HCEC 1CT (cell line): ENCODE results near the gene PDP2.

Experiments
- DNase-seq: peaks from one replicate; pipeline ENCODE4 v3.0.0-alpha.2; 2017

The PDP2 gene, protein sequence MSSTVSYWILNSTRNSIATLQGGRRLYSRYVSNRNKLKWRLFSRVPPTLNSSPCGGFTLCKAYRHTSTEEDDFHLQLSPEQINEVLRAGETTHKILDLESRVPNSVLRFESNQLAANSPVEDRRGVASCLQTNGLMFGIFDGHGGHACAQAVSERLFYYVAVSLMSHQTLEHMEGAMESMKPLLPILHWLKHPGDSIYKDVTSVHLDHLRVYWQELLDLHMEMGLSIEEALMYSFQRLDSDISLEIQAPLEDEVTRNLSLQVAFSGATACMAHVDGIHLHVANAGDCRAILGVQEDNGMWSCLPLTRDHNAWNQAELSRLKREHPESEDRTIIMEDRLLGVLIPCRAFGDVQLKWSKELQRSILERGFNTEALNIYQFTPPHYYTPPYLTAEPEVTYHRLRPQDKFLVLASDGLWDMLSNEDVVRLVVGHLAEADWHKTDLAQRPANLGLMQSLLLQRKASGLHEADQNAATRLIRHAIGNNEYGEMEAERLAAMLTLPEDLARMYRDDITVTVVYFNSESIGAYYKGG

DNA sequence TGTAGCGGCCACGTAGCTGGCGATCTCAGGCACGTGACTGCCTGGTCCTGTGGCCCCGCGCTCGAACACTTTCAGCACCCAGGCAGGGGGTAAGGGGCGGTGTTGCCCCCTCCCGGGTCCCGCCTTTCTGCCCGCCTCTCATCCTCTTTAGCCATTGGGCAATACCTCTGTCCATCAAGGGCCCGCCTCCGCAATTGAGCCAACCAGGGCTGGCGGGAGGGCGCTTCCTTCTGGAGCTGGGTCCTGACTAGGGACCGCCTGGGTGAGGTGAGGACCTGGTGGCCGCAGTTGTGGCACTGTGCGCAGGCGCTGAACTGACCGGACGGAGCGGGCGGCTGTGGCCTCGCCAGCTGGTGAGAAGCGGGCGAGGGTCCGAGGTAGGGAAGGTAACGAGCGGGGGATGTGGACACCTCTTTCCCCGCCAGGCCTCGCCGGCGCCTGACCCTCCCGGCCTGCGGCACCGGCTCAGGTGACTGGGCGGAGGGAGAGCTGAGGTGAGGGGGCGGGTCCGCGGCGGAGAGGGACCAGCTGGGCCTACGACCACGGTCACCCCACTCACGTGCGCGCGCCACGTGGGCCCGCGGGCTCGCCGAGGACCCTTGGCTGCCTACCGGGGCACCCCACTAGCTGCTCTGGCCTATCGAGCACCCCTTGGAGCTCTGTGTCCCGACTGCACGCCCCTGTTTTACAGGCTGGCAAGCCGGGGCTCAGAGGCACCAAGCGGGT, at the start of gene PDP2:
PDP2 (plus strand) TSS at position 228 of the 726 bp plus-strand sequence. CDS start 3,770 bp downstream, outside the sequence.
- DNase-seq = peak; percentile 88

DNA sequence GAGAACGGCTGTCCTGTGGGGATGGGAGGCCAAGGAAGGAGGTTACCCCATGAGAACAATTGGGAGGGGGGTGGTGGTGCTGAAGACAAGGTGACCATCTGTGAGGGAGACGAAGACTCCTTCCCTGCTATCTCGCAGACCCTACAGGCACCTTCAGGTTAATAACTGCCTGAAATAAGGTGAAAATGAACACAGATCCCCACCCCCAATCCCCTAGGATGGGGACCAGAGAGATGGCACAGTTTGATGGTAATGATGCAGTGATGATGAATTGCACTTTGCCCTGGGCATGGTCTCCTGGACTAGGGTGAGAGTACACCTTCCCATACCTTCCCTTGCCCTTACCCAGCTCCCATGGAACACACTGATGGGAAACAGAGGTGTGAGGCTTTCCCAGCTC, 48.1 kb upstream of the PDP2 start:
- DNase-seq = no peak

DNA sequence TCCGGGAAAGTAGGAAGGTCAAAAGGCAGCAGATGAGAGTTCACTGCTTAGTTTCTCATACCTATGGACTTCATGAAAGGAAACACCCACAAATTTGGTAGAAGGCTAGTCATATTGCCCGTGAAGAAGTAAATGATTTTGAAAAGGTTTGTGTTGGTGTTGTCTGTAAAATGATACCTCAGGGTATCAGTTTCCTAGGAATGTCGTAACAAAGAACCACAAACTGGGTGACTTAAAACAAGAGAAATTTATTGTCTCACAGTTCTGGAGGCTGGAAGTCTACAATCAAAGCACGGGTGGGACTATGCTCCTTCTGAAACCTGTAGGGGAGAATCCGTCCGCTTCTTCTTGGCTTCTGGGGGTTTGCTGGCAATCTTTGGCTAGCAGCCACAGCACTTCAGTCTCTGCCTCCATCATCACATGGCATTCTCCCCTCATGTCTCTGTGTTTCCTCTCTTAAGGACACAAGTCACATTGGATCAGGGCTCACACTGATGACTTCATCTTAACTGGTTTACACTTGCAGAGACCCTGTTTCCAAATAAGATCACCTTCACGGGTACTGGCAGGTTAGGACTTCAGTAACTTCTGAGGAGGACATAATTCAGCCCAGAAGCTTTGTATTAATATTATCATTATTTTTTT, 47.5 kb upstream of the PDP2 start:
- peak; percentile 36 for DNase-seq

DNA sequence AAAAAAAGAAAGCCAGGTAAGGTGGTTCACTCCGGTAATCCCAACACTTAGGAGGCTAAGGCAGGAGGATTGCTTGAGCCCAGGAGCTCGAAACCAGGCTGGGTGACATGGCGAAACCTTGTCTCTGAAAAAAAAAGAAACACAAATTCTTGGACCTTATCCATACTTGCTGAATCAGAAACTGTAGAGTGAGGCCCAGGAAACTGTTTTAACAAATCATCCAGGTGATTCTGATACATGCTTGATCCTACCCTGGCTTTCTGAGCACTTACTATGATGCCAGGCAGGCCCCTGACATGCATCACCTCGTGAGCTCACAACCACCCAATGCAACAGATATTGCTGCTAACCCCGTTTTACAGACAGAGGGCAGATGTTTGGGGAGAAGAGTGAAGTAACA, 45.6 kb upstream of the PDP2 start:
- DNase-seq = no peak

DNA sequence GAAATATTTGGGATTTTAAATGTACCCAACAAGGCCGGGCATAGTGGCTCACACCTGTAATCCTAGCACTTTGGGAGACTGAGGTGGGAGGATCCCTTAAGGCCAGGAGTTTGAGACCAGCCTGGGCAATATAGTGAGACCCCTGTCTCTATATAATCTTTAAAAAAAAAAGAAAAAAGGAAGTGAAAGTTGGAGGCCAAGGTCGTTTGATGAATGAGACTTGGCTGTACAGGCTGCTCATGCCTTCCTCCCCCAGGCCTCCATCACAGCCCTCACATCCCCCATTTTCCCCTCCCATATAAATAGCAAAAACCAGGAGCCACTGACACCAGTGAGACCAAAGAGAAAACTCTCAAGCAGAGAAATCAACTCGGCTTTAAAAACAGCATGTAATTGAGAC, 39.4 kb upstream of the PDP2 start:
- no peak for DNase-seq

DNA sequence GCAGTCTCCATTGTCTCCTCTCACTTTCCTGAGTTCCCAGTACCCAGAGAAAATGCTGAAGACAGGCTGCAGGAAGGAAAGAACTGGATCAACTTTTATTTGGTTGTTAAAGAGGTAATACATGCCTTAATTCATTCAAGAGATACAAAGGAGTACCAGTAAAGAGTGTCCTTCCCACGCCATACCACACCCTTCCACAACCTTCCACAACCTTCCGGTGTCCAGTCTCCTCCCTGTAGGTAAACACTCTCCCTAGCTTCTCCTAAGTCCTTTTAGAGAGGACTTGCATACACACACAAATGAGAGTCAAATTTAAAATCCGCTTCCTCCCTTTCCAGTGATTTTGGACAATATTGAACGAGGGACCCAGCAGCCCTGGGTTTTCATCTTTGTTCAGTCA, 38.9 kb upstream of the PDP2 start:
- no peak for DNase-seq

DNA sequence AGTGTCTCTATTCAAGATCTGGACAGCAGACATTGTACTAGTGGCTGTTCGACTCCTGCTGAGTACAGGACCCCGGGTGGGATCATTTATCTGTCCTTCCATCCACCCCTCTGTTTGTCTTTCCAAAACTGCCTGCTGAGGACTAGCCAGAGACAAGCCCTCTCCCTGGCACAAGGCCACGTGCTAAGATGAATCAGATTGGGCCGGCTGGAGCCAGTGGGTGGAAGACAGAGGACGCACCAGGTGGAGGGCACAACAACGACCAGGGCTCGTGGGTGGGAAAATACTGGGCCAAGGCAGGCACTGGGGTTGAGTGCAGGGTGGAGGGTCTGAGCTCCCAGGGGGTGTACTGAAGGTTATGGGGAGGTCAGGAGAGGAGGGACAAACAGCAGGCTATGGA, 37.5 kb upstream of the PDP2 start:
- DNase-seq = no peak

DNA sequence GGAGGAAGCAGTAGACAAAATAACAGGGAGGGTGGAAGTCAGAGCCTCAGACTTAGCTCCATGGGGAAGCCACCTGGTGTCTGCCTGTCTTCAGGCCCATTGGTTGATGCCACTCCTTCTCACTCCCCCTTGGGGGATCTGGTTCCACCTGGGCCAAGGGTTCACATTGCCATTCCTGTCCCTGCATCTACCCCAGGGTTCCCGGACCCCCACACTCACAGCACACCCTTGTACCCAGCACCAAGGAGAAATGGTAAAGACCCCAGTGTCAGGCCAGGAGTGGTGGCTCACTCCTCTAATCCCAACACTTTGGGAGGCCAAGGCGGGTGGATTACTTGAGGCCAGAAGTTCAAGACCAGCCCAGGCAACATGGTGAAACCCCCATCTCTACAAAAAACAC, 37.1 kb upstream of the PDP2 start:
- no peak for DNase-seq

DNA sequence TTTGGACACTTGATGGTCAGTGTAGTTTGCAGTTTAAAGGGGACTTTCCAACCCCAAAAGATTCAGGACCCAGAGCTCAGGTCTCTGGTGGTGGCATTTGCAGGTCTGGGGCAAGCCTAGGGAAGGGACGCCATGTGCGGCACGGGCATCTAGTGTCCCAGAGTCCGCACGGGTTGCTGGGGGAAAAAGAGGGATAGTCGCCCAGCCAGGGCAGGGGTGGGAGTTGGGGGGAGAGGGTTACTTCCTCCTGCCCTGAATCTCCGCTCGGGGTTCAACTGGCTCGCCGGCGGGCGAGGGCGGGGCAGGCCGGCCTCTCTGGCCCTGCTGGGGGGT, 36.3 kb upstream of the PDP2 start:
- DNase-seq = no peak

DNA sequence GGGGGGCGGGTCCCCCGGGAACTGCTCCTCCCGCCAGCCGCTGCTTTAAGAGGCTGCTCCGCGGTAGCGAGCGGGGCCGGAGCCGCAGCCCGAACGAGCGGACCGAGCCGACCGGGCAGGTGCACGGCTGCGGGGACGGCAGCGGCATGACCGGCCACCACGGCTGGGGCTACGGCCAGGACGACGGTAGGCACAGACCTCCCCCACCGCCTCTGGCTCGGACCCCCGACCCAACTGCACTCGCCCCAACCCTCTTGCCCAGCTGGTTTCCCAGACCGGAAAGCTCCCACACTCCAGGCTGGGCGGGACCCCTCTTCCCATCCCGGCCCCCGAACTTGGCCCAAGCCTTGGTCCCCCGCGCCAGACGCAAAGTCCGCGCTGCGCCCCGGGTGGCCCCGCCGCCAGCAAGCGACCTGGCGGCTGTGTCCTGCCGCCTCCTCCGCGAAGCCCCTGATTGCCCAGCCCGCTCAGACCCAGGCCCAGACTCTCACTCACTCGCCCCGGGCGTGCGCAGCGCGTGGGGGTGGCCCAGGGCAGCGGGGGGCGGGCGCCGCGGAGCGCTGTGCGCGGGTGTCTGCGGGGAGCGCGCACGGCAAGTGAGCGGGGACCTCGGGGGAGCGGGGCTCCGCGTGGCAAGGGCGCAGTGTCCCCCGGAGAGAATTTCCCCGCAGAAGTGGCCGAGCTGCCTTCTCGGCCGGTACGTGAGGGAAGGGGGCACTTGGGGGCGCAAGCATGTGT, 35.8 kb upstream of the PDP2 start, which contains the start of gene CA7:
CA7 (plus strand) TSS at position 73 of the 738 bp plus-strand sequence; CDS start at position 147, 74 bp downstream.
- no peak for DNase-seq

DNA sequence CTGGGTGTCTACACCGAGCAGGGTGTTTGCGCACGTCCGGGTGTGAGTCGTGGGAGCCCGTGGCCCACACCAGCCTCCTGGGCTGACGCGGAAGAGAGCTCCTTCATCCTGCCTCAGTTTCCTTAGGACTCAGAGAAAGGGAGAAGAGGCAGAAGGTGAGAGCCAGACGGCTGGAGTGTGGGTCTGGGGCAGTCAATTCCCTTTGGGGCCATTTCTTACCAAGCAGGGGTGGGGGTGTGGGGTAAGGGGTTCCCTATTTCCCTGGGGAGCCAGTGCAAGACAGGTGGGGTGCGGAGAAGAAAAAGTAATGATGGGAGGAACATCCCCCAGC, 35.3 kb upstream of the PDP2 start:
- no peak for DNase-seq

DNA sequence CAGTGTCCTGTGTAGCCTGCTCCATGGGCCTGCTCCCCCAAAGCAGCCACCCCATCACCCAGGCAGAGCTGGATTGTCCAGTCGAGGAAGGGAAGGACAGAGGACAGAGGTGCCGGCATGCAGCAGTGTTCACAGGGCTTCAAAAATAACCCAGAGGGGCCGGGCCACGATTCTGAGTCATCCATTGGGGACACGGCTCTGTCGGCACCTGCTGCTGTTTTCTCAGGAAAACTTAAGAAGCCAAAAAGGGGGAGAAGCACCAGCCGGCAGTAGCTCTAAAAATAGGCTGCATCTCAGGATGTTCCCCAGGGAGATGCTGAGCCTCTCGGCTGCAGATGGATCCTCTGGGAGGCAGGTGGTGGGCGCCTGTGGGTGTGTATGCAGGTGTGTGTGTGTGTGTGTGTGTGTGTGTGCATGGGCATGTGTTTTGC, 34.5 kb upstream of the PDP2 start:
- DNase-seq = no peak

DNA sequence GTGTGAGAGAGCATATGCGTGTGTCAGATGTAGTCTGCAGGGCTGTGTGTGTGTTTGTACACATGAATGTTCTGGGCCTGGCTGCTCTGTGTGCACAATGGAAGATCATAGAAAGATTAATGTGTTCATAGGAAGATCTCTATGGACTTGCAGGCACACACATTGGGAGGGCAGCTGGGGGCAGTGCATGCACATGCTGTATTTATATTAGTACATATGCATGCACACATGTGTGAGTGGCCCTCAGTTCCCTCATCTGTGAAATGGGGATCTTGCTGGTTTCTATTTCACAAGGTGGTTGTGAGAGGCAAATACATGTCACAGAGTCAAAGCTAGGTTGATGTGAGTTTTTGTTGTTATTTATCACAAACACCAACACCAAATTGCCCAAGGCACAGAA, 34.0 kb upstream of the PDP2 start:
- DNase-seq = no peak

DNA sequence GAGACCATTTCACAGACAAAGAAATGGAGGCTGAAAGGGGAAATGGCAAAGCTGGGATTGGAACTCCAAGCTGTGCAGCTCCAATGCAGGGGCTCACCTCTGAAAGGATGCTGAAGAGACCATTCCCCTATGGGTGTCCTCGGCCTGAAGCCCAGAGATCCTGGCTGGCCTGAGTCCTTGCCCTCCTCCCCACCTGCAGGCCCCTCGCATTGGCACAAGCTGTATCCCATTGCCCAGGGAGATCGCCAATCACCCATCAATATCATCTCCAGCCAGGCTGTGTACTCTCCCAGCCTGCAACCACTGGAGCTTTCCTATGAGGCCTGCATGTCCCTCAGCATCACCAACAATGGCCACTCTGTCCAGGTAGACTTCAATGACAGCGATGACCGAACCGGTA, 33.5 kb upstream of the PDP2 start:
- DNase-seq = no peak

DNA sequence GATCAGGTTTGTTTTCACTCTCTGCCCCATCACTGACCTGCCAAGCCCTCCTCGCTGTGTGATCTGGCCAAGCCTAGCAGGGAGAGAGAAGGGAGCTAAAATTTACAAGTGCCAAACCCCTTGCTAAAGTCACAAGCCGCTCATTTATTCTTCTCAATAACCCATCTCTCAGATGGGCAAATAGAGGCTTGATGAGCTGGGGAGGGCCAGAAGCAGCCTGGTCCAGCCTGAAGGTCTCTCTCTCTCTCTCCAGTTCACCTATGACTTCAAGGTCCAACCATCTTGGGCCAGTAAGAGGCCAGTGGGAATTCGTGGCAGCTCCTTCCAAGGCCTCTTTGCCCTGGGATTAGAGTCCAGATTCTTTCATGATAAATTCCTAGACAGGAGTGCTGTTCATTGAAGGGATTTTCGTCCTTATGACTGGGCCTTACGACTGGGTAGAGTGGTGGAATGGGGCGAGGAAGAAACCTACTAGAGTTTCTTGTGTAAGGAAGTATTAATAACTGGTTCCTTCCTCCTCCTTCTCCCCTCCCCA, 32.7 kb upstream of the PDP2 start:
- no peak for DNase-seq

DNA sequence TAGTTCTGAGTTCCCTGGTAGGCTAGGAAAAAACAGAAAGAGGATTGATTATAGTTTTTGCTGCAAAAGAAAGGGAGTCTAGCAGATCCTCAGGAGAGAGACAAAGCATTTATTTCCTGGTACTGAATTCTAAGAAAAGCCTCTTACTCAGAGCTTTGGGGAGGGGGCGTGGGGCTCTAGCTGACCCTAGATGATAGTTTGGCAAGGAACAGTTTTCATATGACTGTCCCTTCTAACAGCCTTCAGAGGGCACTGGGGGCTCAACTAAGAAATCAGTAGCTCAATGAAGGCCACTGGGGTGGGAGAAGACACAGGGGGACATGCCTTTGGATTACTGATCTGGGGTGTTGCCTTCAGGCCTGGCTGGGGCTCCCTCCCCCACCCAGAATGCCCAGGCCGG, 32.1 kb upstream of the PDP2 start:
- DNase-seq = no peak

DNA sequence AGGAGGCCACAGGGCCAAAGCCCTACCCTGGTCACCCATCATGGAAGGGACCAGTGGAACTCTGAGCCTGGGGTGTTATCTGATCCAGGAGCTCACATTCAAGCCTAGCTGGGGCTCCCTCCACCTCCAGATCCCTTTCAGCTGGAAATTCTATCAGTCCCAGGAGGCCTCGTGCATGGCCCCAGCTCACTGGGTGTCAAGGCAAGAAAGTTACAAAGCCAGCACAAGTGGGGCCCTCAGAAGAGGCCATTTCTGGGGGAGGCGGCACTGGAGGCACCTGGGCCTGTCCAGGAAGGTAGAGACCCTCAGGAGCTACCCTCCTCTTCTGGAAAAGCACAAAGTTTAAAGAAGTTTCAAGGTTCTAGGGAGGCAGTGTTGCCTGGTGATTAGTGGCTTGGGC, 31.3 kb upstream of the PDP2 start:
- no peak for DNase-seq

DNA sequence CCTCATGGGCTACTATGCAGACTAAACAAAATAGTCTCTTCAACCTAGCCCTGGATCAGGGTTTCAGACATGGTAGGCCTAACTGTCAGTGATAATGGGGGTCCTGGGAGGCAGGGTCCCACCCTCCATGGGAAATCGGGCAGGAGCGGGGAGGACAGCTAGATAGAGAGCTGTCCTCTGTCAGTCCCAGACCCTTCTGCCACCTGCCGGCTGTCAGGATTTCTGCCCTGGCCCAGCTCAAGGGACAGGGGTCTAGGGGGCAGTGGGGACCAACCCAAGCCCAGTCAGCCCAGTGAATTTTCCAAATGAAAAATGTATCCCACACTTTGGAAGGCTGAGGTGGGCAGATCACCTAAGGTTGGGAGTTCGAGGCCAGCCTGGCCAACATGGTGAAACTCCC, 30.8 kb upstream of the PDP2 start:
- no peak for DNase-seq

DNA sequence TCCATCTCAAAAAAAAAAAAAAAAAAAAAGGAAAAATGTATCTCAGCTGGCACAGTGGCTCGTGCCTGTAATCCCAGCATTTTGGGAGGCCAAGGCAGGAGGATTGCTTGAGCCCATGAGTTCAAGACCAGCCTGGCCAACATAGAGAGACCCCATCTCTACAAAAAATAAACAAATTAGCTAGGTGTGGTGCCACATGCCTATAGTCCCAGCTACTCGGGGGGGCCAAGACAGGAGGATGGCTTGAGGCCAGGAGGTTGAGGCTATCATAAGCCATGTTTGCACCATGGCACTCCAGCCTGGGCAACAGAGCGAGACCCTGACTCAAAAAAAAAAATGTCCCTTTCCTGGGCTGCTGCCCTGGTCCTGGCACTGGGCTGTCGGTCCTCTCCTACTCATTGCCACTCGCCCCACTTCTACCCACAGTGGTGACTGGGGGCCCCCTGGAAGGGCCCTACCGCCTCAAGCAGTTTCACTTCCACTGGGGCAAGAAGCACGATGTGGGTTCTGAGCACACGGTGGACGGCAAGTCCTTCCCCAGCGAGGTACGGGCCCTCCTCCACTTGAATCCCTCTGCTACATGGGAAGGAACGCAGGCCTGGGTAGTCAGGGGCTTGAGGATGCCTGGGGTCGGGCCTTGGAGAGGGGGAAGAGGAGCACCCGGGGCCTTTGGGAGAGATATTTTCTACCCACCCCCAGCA, 30.1 kb upstream of the PDP2 start:
- DNase-seq = no peak

DNA sequence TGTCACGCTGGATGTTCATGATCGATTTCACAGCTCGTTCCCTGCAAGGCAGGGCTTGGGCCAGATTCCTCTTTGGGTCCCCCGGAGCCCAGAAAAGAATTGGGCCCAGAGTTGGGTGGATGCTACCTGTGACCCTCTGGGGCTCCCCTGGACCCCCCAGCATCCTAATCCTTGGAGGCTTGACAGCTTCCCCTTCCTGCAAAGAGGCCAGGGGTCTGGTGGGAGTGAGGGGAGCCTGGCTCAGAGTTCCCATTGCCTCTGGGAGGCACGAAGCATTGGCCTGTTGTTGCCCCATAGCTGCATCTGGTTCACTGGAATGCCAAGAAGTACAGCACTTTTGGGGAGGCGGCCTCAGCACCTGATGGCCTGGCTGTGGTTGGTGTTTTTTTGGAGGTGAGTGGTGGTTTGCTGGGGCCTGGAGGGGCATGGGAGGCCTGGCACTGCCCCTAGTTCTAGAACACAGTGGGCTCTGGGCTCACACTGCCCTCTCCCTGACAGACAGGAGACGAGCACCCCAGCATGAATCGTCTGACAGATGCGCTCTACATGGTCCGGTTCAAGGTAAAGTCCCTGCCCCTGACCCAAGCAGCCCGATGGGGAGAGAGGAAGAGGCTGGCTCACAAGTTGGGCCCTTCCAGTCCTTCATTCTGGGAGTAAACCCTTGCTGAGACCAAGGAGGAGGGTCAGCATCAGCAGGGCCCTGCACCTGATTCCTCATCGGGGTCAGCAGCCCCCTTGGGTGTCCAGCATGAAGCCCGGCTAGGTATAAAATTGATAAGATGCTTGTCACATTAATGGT, 28.9 kb upstream of the PDP2 start:
- DNase-seq = no peak
